IMR-90 (cell line): ENCODE measurements around the gene CIB1.

Experiments
- BHLHE40 ChIP-seq: fragments of 150-350 bp; IDR thresholded peaks from 2 replicates; pipeline ENCODE4 v1.6.1; 2016; ENCODE audit warnings: mild to moderate bottlenecking, low read depth, low read length
- CEBPB ChIP-seq: IDR thresholded peaks from 2 replicates; pipeline ENCODE4 v1.6.1; 2012; ENCODE audit warnings: low read depth, low read length, improper control_type of control experiment
- CHD1 ChIP-seq: IDR thresholded peaks from 2 replicates; pipeline ENCODE4 v1.6.1; 2012; ENCODE audit warnings: low read depth, low read length, improper control_type of control experiment
- CTCF ChIP-seq: conservative IDR thresholded peaks from 2 replicates; pipeline ENCODE4 v1.5.1; 2012; ENCODE audit warnings: mild to moderate bottlenecking, low read depth, low read length, improper control_type of control experiment
- MAFK ChIP-seq: IDR thresholded peaks from 2 replicates; pipeline ENCODE4 v1.6.1; 2012; ENCODE audit warnings: low read depth, low read length, improper control_type of control experiment
- MAZ ChIP-seq: IDR thresholded peaks from 2 replicates; pipeline ENCODE4 v1.6.1; 2012; ENCODE audit warnings: low read depth, mild to moderate bottlenecking, low read length, improper control_type of control experiment, moderate library complexity, borderline replicate concordance
- MXI1 ChIP-seq: IDR thresholded peaks from 2 replicates; pipeline ENCODE4 v1.6.1; 2012; ENCODE audit warnings: low read depth, mild to moderate bottlenecking, low read length, moderate library complexity, borderline replicate concordance
- POLR2A ChIP-seq: IDR thresholded peaks from 2 replicates; pipeline ENCODE4 v1.6.1; 2012; ENCODE audit warnings: mild to moderate bottlenecking, low read depth, low read length
- RAD21 ChIP-seq: IDR thresholded peaks from 2 replicates; pipeline ENCODE4 v1.6.1; 2012; ENCODE audit warnings: low read length, improper control_type of control experiment
- USF2 ChIP-seq: fragments of 150-350 bp; IDR thresholded peaks from 2 replicates; pipeline ENCODE4 v1.6.1; 2017; ENCODE audit warnings: mild to moderate bottlenecking, antibody characterized with exemption, low read length, low read depth

- TF ChIP-seq CTCF = no peak
- TF ChIP-seq POLR2A = no peak
- TF ChIP-seq CHD1 = no peak
- TF ChIP-seq MAZ = no peak
- no peak for TF ChIP-seq MXI1
- TF ChIP-seq USF2 = no peak
- TF ChIP-seq BHLHE40 = no peak
- TF ChIP-seq CEBPB = no peak
- no peak for TF ChIP-seq RAD21
- no peak for TF ChIP-seq MAFK
These were observed 27.9 kb downstream of the CIB1 start for GRCh38 chr15:90205886-90206285.
